H1 (cell line): ENCODE measurements around the gene SORD. TPM values are rescaled to one million over a fixed set of nuclear protein-coding genes. Genes with fewer than 3 reads are reported as not detected.

Experiments
- CTCF ChIA-PET: fragments of 300-600 bp; sonication (Branson Sonifier 250); formaldehyde crosslinking; loops from one replicate; lab custom pipeline; 2021; ENCODE audit not compliant: partially characterized antibody; lab: Charles Lee
- POLR2A ChIA-PET: fragments of 300-600 bp; sonication (Branson Sonifier 250); formaldehyde crosslinking; loops from one replicate; lab custom pipeline; 2021; ENCODE audit warnings: inconsistent platforms; ENCODE audit not compliant: partially characterized antibody; lab: Charles Lee
- DNase-seq, 2 experiments: peaks; one replicate each; pipeline versions ENCODE4 v3.0.0 to v3.0.0-alpha.2; 2010 to 2022; ENCODE audit warnings: low spot score in 2 of 2, low read depth in 1 of 2, mixed read lengths in 1 of 2
- FAIRE-seq: peaks from 2 replicates; lab custom pipeline; 2011; peaks lifted over from hg19 to GRCh38; lab: Jason Lieb, UNC
- H2AFZ ChIP-seq: 2 replicates; pipeline ENCODE4 v1.8.1; 2012; ENCODE audit warnings: low read length, inconsistent platforms
- H2AK5ac ChIP-seq: 2 replicates; pipeline ENCODE4 v1.6.1; 2013; ENCODE audit warnings: low read depth, low read length
- H2BK120ac ChIP-seq: replicated peaks from 2 replicates; pipeline ENCODE3; 2013; ENCODE audit warnings: low read depth, low read length, inconsistent platforms
- H2BK12ac ChIP-seq: 2 replicates; pipeline ENCODE4 v1.6.1; 2013; ENCODE audit warnings: low read depth, low read length
- H2BK15ac ChIP-seq: 2 replicates; pipeline ENCODE4 v1.6.1; 2013; ENCODE audit warnings: low read length
- H2BK20ac ChIP-seq: 2 replicates; pipeline ENCODE4 v1.6.1; 2013; ENCODE audit warnings: low read length
- H2BK5ac ChIP-seq: 2 replicates; pipeline ENCODE4 v1.6.1; 2013; ENCODE audit warnings: low read depth, low read length
- H3K14ac ChIP-seq: 2 replicates; pipeline ENCODE4 v1.6.1; 2013; ENCODE audit warnings: inconsistent platforms; ENCODE audit not compliant: insufficient read length
- H3K18ac ChIP-seq: 2 replicates; pipeline ENCODE4 v1.6.1; 2013; ENCODE audit warnings: low read length; ENCODE audit errors: extremely low read depth
- H3K23ac ChIP-seq: 2 replicates; pipeline ENCODE4 v1.6.1; 2013; ENCODE audit warnings: inconsistent platforms; ENCODE audit not compliant: insufficient read length
- H3K23me2 ChIP-seq: 2 replicates; pipeline ENCODE4 v1.6.1; 2013; ENCODE audit warnings: low read depth, low read length
- H3K27ac ChIP-seq: 2 replicates; pipeline ENCODE4 v1.6.1; 2011; ENCODE audit warnings: low read depth, low read length, inconsistent platforms
- H3K27me3 ChIP-seq, 4 experiments: replicated peaks in 1 of 4; 1 replicate in 1 of 4; 2 replicates in 3 of 4; pipeline versions ENCODE4 v1.6.1 to v1.8.1; 2011 to 2013; ENCODE audit warnings: low read length in 3 of 4, mild to moderate bottlenecking in 3 of 4, inconsistent platforms in 2 of 4, mixed read lengths in 2 of 4, moderate library complexity in 1 of 4; ENCODE audit not compliant: control insufficient read depth in 3 of 4, insufficient read depth in 3 of 4; ENCODE audit errors: extremely low read depth in 1 of 4
- H3K36me3 ChIP-seq, 4 experiments: 2 replicates each; pipeline versions ENCODE4 v1.6.1 to v1.8.1; 2011 to 2013; ENCODE audit warnings: mild to moderate bottlenecking in 4 of 4, low read length in 3 of 4, moderate library complexity in 2 of 4, control low read depth in 1 of 4, inconsistent platforms in 1 of 4; ENCODE audit not compliant: insufficient read depth in 4 of 4, control insufficient read depth in 2 of 4
- H3K4ac ChIP-seq: replicated peaks from 2 replicates; pipeline ENCODE3; 2013; ENCODE audit warnings: low read length, low read depth, mixed read lengths, inconsistent platforms; ENCODE audit not compliant: insufficient read length
- H3K4me1 ChIP-seq, 4 experiments: replicated peaks in 1 of 4; 1 replicate in 1 of 4; 2 replicates in 3 of 4; pipeline versions ENCODE4 v1.6.1 to v1.8.1; 2011 to 2013; ENCODE audit warnings: low read length in 3 of 4, inconsistent platforms in 2 of 4, mixed read lengths in 1 of 4; ENCODE audit not compliant: insufficient read depth in 4 of 4, control insufficient read depth in 3 of 4
- H3K4me2 ChIP-seq, 2 experiments: 2 replicates each; pipeline versions ENCODE4 v1.6.1 to v1.8.1; 2011 to 2013; ENCODE audit warnings: low read depth in 2 of 2, low read length in 2 of 2, control low read depth in 1 of 2, inconsistent platforms in 1 of 2, mild to moderate bottlenecking in 1 of 2; ENCODE audit not compliant: insufficient read depth in 1 of 2
- H3K4me3 ChIP-seq, 4 experiments: fragments of 200-600, 300-600 bp in 1 of 4; sonication (generic), shearing (Covaris generic), sonication (Bioruptor Twin) in 1 of 4; 2 replicates each; pipeline versions ENCODE4 v1.5.1 to v1.8.1; 2011 to 2016; ENCODE audit warnings: low read length in 4 of 4, low read depth in 3 of 4, control low read depth in 2 of 4, inconsistent platforms in 2 of 4, mild to moderate bottlenecking in 2 of 4, mixed read lengths in 1 of 4, moderate library complexity in 1 of 4; ENCODE audit not compliant: insufficient read depth in 2 of 4; ENCODE audit errors: extremely low read depth in 1 of 4
- H3K56ac ChIP-seq: replicated peaks from 2 replicates; pipeline ENCODE3; 2013; ENCODE audit warnings: low read depth, mild to moderate bottlenecking, mixed read lengths, low read length, inconsistent platforms; ENCODE audit not compliant: insufficient read length
- H3K79me1 ChIP-seq: 2 replicates; pipeline ENCODE4 v1.6.1; 2013; ENCODE audit warnings: low read depth, low read length, control low read depth
- H3K79me2 ChIP-seq, 2 experiments: 2 replicates each; pipeline versions ENCODE4 v1.6.1 to v1.8.1; 2012 to 2013; ENCODE audit warnings: low read length in 2 of 2, mild to moderate bottlenecking in 2 of 2, inconsistent platforms in 1 of 2; ENCODE audit not compliant: insufficient read depth in 2 of 2, control insufficient read depth in 1 of 2
- H3K9ac ChIP-seq, 4 experiments: replicated peaks in 1 of 4; 1 replicate in 1 of 4; 2 replicates in 3 of 4; pipeline versions ENCODE4 v1.6.1 to v1.8.1; 2011 to 2013; ENCODE audit warnings: low read depth in 3 of 4, low read length in 3 of 4, control low read depth in 2 of 4, mild to moderate bottlenecking in 2 of 4, moderate library complexity in 2 of 4, inconsistent platforms in 1 of 4; ENCODE audit errors: extremely low read depth in 1 of 4
- H3K9me3 ChIP-seq, 2 experiments: 2 replicates each; pipeline versions ENCODE4 v1.6.1 to v1.8.1; 2012 to 2013; ENCODE audit warnings: mild to moderate bottlenecking in 2 of 2, moderate library complexity in 2 of 2, control low read depth in 1 of 2, inconsistent platforms in 1 of 2, low read depth in 1 of 2, low read length in 1 of 2, mixed read lengths in 1 of 2; ENCODE audit not compliant: insufficient read depth in 2 of 2
- H4K20me1 ChIP-seq, 2 experiments: replicated peaks in 1 of 2; 2 replicates each; pipeline versions ENCODE3 to v1.8.1; 2011 to 2013; ENCODE audit warnings: inconsistent platforms in 2 of 2, low read length in 2 of 2, mild to moderate bottlenecking in 1 of 2; ENCODE audit not compliant: insufficient read depth in 2 of 2, control insufficient read depth in 1 of 2
- H4K5ac ChIP-seq: 2 replicates; pipeline ENCODE4 v1.6.1; 2013; ENCODE audit warnings: low read length, low read depth, mixed read lengths, inconsistent platforms; ENCODE audit not compliant: insufficient read length
- H4K8ac ChIP-seq: 2 replicates; pipeline ENCODE4 v1.8.0; 2013; ENCODE audit warnings: mild to moderate bottlenecking, moderate library complexity, low read length, inconsistent platforms; ENCODE audit not compliant: insufficient read depth; ENCODE audit errors: extremely low read depth
- H4K91ac ChIP-seq: replicated peaks from 2 replicates; pipeline ENCODE3; 2013; ENCODE audit warnings: low read length, mixed read lengths, inconsistent platforms; ENCODE audit not compliant: insufficient read length
- ATF2 ChIP-seq: IDR thresholded peaks from 2 replicates; pipeline ENCODE4 v1.6.1; 2012; ENCODE audit warnings: low read length, inconsistent platforms
- ATF3 ChIP-seq: IDR thresholded peaks from 2 replicates; pipeline ENCODE4 v1.6.1; 2011; ENCODE audit warnings: low read depth, mild to moderate bottlenecking, low read length; ENCODE audit not compliant: insufficient read depth
- CEBPB ChIP-seq: IDR thresholded peaks from 2 replicates; pipeline ENCODE4 v1.6.1; 2012; ENCODE audit warnings: low read depth, low read length
- HDAC2 ChIP-seq, 2 experiments: fragments of 300-600 bp in 1 of 2; sonication (generic) in 1 of 2; IDR thresholded peaks; 2 replicates each; pipeline ENCODE4 v1.6.1; 2011 to 2012; ENCODE audit warnings: low read depth in 2 of 2, low read length in 2 of 2, mild to moderate bottlenecking in 2 of 2, moderate library complexity in 2 of 2, borderline replicate concordance in 1 of 2, inconsistent platforms in 1 of 2
- RAD21 ChIP-seq, 2 experiments: IDR thresholded peaks in 1 of 2; conservative IDR thresholded peaks in 1 of 2; 2 replicates each; pipeline ENCODE4 v1.6.1; 2011; ENCODE audit warnings: low read depth in 2 of 2, low read length in 2 of 2, improper control_type of control experiment in 1 of 2, inconsistent platforms in 1 of 2, mild to moderate bottlenecking in 1 of 2, moderate library complexity in 1 of 2
- RFX5 ChIP-seq: IDR thresholded peaks from 2 replicates; pipeline ENCODE4 v1.6.1; 2011; ENCODE audit warnings: low read depth, low read length, improper control_type of control experiment, borderline replicate concordance
- RXRA ChIP-seq: IDR thresholded peaks from 2 replicates; pipeline ENCODE4 v1.6.1; 2011; ENCODE audit warnings: low read depth, mild to moderate bottlenecking, low read length, moderate library complexity; ENCODE audit not compliant: insufficient read depth
- SIX5 ChIP-seq: IDR thresholded peaks from 2 replicates; pipeline ENCODE4 v1.6.1; 2011; ENCODE audit warnings: mild to moderate bottlenecking, low read depth, low read length
- SP2 ChIP-seq: IDR thresholded peaks from 2 replicates; pipeline ENCODE4 v1.6.1; 2012; ENCODE audit warnings: mild to moderate bottlenecking, low read length, inconsistent platforms
- WGBS, 2 experiments: shearing (Covaris generic) in 1 of 2; methylation state at CpG; one replicate each; pipeline versions ENCODE4 v1.1.6 to v1.1.7; 2013 to 2015; ENCODE audit warnings: low lambda C conversion rate in 2 of 2, mixed read lengths in 2 of 2, inconsistent platforms in 1 of 2, low coverage in 1 of 2, missing lambda C conversion rate in 1 of 2; ENCODE audit not compliant: insufficient replicate concordance in 2 of 2, insufficient coverage in 1 of 2, insufficient read length in 1 of 2; ENCODE audit errors: extremely low coverage in 1 of 2, missing lambda C conversion rate in 1 of 2; 5-methylcytosine and 5-hydroxymethylcytosine counted together
- polyA plus RNA-seq, 7 experiments: library from polyadenylated mRNA; depleted of rRNA in 3 of 7; stranded (reverse) in 5 of 7; unstranded in 2 of 7; fragments of >200 nt in 5 of 7; fragments of 200-250 nt in 2 of 7; gene quantifications; 1 replicate in 5 of 7; 2 replicates in 1 of 7; 4 replicates in 1 of 7; pipeline versions ENCODE4 v1.2.1 to v1.2.3, GENCODE V29; 2011 to 2013; ENCODE audit warnings: missing spikeins in 2 of 7, mixed read lengths in 2 of 7
- total RNA-seq: library from RNA; stranded (reverse); fragmentation: NEBNext Ultra II Directional; extraction: Animal tissue kit (Norgen Biotek cat#: 25700); gene quantifications from 2 replicates; pipeline ENCODE4 v1.2.1, GENCODE V29; 2021

The SORD gene
- total and polyA plus RNA-seq, 2 of the 8 experiments (the other 6 are each of a cell fraction or from before 2014, with no cell fraction given) = 52.6 to 75.8 TPM

- Histone ChIP-seq H3K79me1 (no peaks in the 10 kb centered on the region), H4K5ac (no peak overlapping the region), H3K4me2 (peak overlapping the region; percentile 84 to 85), H4K91ac (no peak overlapping the region), H3K23ac (no peak overlapping the region), H3K4me1 (peaks cover 0 to 31% (median 24%) of the 10 kb centered on the region in 4 experiments; a peak in 6 of 7 replicates), H3K18ac (no peak overlapping the region), H3K9ac (no peak overlapping the region), H3K27me3 (peaks cover 85 to 93% (median 90%) of the 10 kb centered on the region in 4 experiments), H3K14ac (no peak overlapping the region), H3K4me3 (peak overlapping the region; percentile 4 to 57 (median 25); a peak in 5 of 8 replicates), H4K8ac (no peak overlapping the region), H3K4ac (no peak overlapping the region), H4K20me1 (peaks cover 21 to 46% of the 10 kb centered on the region in 2 experiments), H2AK5ac (no peak overlapping the region), H3K56ac (no peak overlapping the region), H2BK5ac (no peak overlapping the region), H3K36me3 (peaks cover 0 to 7% (median 0%) of the 10 kb centered on the region in 4 experiments; a peak in 1 of 8 replicates), H2BK20ac (no peak overlapping the region), H3K27ac (no peak overlapping the region), H3K79me2 (no peaks in the 10 kb centered on the region), H2BK12ac (no peak overlapping the region), H3K23me2 (peaks cover 6% of the 10 kb centered on the region; the same call in 1 of the 2 replicates), H2BK15ac (no peak overlapping the region), H2BK120ac (no peak overlapping the region), H3K9me3 (no peaks in the 10 kb centered on the region; a peak in 1 of 4 replicates), H2AFZ (no peak overlapping the region)
- peak in 1 of 2 experiments; percentile 60 for DNase-seq
- POLR2A ChIA-PET = interaction anchor here (1.2 kb wide), 1 partner anchor 51 kb away, joined by 3 read pairs; no protein-coding TSS in a partner anchor
- WGBS, 2 experiments = 5% methylated on average over 14 of the region's 14 CpGs; no CpG with 5 or more reads in 1 of the 2 experiments
- CTCF ChIA-PET = interaction anchor here (0.6 to 5.5 kb wide), 10 partner anchors 10 to 303 kb away, joined by 3 to 45 read pairs (median 4); partner anchors contain the start of genes DUOX1 and DUOXA1
- no peak for FAIRE-seq
- TF ChIP-seq HDAC2 (IDR thresholded peaks at IDR 0.05; ENCODE audit: borderline replicate concordance in 1 of 2, low read depth in 2 of 2, low read length in 2 of 2) (no peak), RFX5 (no peak), RXRA (no peak), RAD21 (IDR thresholded peaks at IDR 0.05 in 1 of 2, conservative IDR thresholded peaks at IDR 0.05 in 1 of 2; ENCODE audit: low read depth in 2 of 2, low read length in 2 of 2) (no peak), ATF3 (no peak), SP2 (no peak), SIX5 (no peak), CEBPB (no peak), ATF2 (no peak)
Measured at GRCh38 chr15:45113380-45113990, 90.5 kb downstream of the SORD start.
